Neural progenitor cell (in vitro differentiated cells): ENCODE data around the gene DENND2A.

Source experiments
- CTCF ChIP-seq: fragments of 200-600 bp; sonication (generic); IDR thresholded peaks from 2 replicates; pipeline ENCODE4 v1.5.1; 2017; ENCODE audit warnings: antibody characterized with exemption, mild to moderate bottlenecking
- EZH2 ChIP-seq: fragments of 200-600 bp; sonication (generic); IDR thresholded peaks from 2 replicates; pipeline ENCODE4 v1.6.1; 2017; ENCODE audit warnings: antibody characterized with exemption, mild to moderate bottlenecking, moderate library complexity

GRCh38 chr7:140539461-140539860 lies 101.2 kb downstream of the DENND2A start:
- no peak for TF ChIP-seq CTCF
- TF ChIP-seq EZH2, result no peak
